ENCODE results near the gene ANKRD40.

- TF ChIP-seq CTCF (conservative IDR thresholded peaks at IDR 0.05) = no peak
- no peak for TF ChIP-seq ZFX (IDR thresholded peaks at IDR 0.05)
Observed at GRCh38 chr17:50712641-50713040, 4.9 kb upstream of the ANKRD40 start.
